ENCODE data around the gene ITGB2. TPM values are rescaled to one million over a fixed set of nuclear protein-coding genes. Genes with fewer than 3 reads are reported as not detected.

ITGB2 gene
- total RNA-seq, 1 experiment from 2014 or later: 24.8 TPM

DNA sequence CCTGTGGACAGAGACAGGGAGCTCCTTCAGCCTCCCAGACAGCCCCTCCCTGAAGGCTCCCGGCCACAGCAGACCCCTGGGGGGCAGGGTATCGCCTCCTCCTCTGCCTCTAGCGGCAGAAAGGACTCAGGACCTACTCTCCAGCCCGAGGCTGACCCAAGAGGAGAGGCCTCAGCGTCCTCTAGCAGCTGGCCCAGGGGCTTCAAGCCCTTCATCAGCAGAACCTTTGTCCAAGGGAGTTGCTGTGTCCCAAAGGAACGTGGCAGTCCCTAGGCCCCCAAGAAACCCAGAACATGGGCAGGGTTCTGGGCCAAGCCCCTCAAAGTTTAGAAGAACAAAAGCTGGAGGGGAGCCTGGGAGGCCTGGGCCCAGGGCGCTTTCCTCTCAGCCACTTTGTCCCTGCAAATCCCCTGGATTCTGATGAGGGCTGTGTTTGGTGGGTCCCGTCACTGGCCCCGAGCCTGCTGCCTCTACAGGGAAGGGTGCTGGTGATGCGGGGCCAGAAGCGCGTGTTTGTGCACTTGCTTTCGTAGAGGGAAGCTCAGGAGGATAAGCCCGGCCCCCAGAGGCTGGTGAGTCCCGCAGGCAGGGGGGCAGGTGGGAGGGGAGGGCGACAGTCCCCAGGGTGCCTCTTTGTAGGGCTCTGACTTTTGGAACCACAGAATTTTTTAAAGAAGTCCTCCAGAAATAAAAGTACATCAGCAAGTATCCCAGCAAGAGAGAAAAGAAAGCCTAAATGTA is 13.3 kb downstream of the ITGB2 start:
- no peaks in the 10 kb centered on the region for H3K9me3 Mint-ChIP-seq (ENCODE audit: unreplicated experiment)
- no peak overlapping the region for H3K4me3 Mint-ChIP-seq (ENCODE audit: unreplicated experiment)
- H3K27ac Mint-ChIP-seq (ENCODE audit: low read depth, unreplicated experiment): no peak overlapping the region
- DNase-seq (ENCODE audit: unreplicated experiment): no peak
- no TSS peak for BruUV-seq (replicated peaks)
- TF ChIP-seq, protein P1, sequence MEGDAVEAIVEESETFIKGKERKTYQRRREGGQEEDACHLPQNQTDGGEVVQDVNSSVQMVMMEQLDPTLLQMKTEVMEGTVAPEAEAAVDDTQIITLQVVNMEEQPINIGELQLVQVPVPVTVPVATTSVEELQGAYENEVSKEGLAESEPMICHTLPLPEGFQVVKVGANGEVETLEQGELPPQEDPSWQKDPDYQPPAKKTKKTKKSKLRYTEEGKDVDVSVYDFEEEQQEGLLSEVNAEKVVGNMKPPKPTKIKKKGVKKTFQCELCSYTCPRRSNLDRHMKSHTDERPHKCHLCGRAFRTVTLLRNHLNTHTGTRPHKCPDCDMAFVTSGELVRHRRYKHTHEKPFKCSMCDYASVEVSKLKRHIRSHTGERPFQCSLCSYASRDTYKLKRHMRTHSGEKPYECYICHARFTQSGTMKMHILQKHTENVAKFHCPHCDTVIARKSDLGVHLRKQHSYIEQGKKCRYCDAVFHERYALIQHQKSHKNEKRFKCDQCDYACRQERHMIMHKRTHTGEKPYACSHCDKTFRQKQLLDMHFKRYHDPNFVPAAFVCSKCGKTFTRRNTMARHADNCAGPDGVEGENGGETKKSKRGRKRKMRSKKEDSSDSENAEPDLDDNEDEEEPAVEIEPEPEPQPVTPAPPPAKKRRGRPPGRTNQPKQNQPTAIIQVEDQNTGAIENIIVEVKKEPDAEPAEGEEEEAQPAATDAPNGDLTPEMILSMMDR (IDR thresholded peaks at IDR 0.05; ENCODE audit: unreplicated experiment): no peak
- intact Hi-C loops (cut with micrococcal nuclease): no loop called here
- POLR2A ChIA-PET: interaction anchor here (0.6 to 1.0 kb wide), 2 partner anchors 14 to 106 kb away, joined by 3 to 4 read pairs; partner anchors contain the start of gene UBE2G2
- H3K4me1 Mint-ChIP-seq (ENCODE audit: insufficient read depth, unreplicated experiment): peaks cover 12% of the 10 kb centered on the region
- peaks cover 8% of the 10 kb centered on the region for H3K36me3 Mint-ChIP-seq (ENCODE audit: insufficient read depth, unreplicated experiment)
- CTCF ChIA-PET: interaction anchor here (0.9 to 1.2 kb wide), 4 partner anchors 12 to 108 kb away, joined by 3 to 6 read pairs (median 4); no protein-coding TSS in a partner anchor
- no peaks in the 10 kb centered on the region for H3K27me3 Mint-ChIP-seq (ENCODE audit: insufficient read depth, unreplicated experiment)

GRCh38 chr21:44905728-44906090 is 15.0 kb downstream of the ITGB2 start:
- ChIA-PET POLR2A (no interaction called here), CTCF (interaction anchor here (0.6 to 0.7 kb wide), 2 partner anchors 11 to 563 kb away, joined by 3 to 4 read pairs; no protein-coding TSS in a partner anchor)
- Mint-ChIP-seq H3K4me3 (ENCODE audit: unreplicated experiment) (no peak overlapping the region), H3K27me3 (ENCODE audit: insufficient read depth, unreplicated experiment) (no peaks in the 10 kb centered on the region), H3K4me1 (ENCODE audit: insufficient read depth, unreplicated experiment) (no peaks in the 10 kb centered on the region), H3K36me3 (ENCODE audit: insufficient read depth, unreplicated experiment) (peaks cover 8% of the 10 kb centered on the region), H3K9me3 (ENCODE audit: unreplicated experiment) (no peaks in the 10 kb centered on the region), H3K27ac (ENCODE audit: low read depth, unreplicated experiment) (no peak overlapping the region)
- BruUV-seq (replicated peaks): no TSS peak
- TF ChIP-seq, protein P1 (IDR thresholded peaks at IDR 0.05; ENCODE audit: unreplicated experiment): no peak
- intact Hi-C loops (cut with micrococcal nuclease): no loop called here
- DNase-seq (ENCODE audit: unreplicated experiment): no peak

DNA sequence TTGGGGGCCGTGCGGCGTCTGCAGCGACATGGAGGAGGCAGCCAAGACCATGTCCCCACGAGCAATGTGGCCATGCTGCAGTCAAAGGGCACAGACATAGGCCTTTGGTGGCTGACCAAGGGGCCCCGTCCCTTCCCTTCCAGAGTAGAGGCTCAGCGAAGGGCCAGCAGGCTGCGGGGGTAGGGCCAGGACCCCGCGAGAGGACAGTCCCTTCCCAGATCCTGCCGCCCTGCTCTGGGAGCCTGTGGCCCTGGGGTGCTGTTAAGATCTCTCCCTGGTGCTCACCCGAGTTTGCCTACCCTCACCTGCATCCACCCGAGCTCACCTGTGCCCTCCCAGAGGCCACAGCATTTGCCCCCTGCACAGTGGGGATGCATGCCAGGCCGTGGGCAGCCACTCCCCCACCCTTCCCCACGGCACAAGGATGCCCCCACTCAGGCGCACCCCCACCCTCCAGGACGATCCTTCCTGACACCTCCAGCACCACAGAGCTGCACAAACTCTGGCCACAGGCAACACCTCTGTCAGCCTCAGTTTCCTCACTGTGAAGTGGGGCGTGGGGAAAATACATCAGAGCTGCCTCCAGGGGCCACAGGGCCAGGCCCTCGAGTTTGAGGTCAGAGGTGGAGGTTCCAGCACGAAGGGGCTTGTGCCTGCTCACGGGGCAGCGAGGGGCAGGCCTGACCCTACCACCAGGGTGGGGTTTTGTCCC is 15.5 kb downstream of the ITGB2 start:
- no peak for DNase-seq (ENCODE audit: unreplicated experiment)
- Mint-ChIP-seq H3K9me3 (ENCODE audit: unreplicated experiment) (no peaks in the 10 kb centered on the region), H3K4me3 (ENCODE audit: unreplicated experiment) (no peak overlapping the region), H3K36me3 (ENCODE audit: insufficient read depth, unreplicated experiment) (peaks cover 8% of the 10 kb centered on the region), H3K27me3 (ENCODE audit: insufficient read depth, unreplicated experiment) (no peaks in the 10 kb centered on the region), H3K4me1 (ENCODE audit: insufficient read depth, unreplicated experiment) (no peaks in the 10 kb centered on the region), H3K27ac (ENCODE audit: low read depth, unreplicated experiment) (no peak overlapping the region)
- ChIA-PET POLR2A (no interaction called here), CTCF (interaction anchor here (0.6 to 0.7 kb wide), 2 partner anchors 11 to 562 kb away, joined by 3 to 4 read pairs; no protein-coding TSS in a partner anchor)
- TF ChIP-seq, protein P1 (IDR thresholded peaks at IDR 0.05; ENCODE audit: unreplicated experiment): no peak
- BruUV-seq (replicated peaks): no TSS peak
- intact Hi-C loops (cut with micrococcal nuclease): no loop called here

- H3K27ac Mint-ChIP-seq (ENCODE audit: low read depth, unreplicated experiment): no peak overlapping the region
- intact Hi-C loops (cut with micrococcal nuclease): no loop called here
- no peak overlapping the region for H3K4me3 Mint-ChIP-seq (ENCODE audit: unreplicated experiment)
These were observed 16.4 kb downstream of the ITGB2 start for GRCh38 chr21:44904141-44904923.

More at GRCh38 chr21:44904141-44904923, 16.4 kb downstream of the ITGB2 start:
- TF ChIP-seq, protein P1 (IDR thresholded peaks at IDR 0.05; ENCODE audit: unreplicated experiment): no peak
- Mint-ChIP-seq H3K27me3 (ENCODE audit: insufficient read depth, unreplicated experiment) (no peaks in the 10 kb centered on the region), H3K4me1 (ENCODE audit: insufficient read depth, unreplicated experiment) (no peaks in the 10 kb centered on the region), H3K9me3 (ENCODE audit: unreplicated experiment) (no peaks in the 10 kb centered on the region), H3K36me3 (ENCODE audit: insufficient read depth, unreplicated experiment) (peaks cover 8% of the 10 kb centered on the region)
- ChIA-PET POLR2A (no interaction called here), CTCF (no interaction called here)
- no peak for DNase-seq (ENCODE audit: unreplicated experiment)
- no TSS peak for BruUV-seq (replicated peaks)

All from MCF 10A (cell line).